ENCODE data around the gene FAF1.

DNA sequence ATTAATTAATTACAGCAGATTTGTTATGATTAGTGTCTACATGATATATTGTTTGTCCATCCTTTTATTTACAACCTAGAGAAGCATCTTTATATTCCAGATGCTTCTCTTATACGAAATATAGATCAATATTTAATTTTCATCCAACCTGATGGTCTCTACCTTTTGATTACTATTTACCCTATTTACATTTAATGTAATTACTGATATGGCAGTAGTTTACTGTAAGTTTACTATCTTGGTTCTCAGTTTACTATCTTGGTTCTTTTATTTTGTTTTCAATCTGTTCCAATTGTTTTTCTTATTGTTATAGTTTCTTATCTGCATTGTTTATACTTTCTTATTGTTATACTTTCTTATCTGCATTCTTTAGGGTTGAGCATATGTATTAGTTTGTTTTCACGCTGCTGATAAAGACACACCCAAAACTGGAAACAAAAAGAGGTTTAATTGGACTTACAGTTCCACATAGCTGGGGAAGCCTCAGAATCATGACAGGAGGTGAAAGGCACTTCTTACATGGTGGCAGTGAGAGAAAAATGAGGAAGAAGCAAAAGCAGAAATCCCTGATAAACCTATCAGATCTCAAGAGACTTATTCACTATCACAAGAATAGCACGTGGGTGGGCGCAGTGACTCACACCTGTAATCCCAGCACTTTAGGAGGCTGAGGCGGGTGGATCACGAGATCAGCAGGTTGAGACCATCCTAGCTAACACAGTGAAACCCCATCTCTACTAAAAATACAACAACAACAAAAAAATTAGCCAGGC is 28.9 kb downstream of the FAF1 start:
- TF ChIP-seq, protein P1, sequence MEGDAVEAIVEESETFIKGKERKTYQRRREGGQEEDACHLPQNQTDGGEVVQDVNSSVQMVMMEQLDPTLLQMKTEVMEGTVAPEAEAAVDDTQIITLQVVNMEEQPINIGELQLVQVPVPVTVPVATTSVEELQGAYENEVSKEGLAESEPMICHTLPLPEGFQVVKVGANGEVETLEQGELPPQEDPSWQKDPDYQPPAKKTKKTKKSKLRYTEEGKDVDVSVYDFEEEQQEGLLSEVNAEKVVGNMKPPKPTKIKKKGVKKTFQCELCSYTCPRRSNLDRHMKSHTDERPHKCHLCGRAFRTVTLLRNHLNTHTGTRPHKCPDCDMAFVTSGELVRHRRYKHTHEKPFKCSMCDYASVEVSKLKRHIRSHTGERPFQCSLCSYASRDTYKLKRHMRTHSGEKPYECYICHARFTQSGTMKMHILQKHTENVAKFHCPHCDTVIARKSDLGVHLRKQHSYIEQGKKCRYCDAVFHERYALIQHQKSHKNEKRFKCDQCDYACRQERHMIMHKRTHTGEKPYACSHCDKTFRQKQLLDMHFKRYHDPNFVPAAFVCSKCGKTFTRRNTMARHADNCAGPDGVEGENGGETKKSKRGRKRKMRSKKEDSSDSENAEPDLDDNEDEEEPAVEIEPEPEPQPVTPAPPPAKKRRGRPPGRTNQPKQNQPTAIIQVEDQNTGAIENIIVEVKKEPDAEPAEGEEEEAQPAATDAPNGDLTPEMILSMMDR (tag by site-specific recombination; IDR thresholded peaks at IDR 0.05), result no peak
- TF ChIP-seq ZNF350 (tag by site-specific recombination; IDR thresholded peaks at IDR 0.05), result no peak; the same call in 1 of the 2 replicates
- TF ChIP-seq, protein P2, sequence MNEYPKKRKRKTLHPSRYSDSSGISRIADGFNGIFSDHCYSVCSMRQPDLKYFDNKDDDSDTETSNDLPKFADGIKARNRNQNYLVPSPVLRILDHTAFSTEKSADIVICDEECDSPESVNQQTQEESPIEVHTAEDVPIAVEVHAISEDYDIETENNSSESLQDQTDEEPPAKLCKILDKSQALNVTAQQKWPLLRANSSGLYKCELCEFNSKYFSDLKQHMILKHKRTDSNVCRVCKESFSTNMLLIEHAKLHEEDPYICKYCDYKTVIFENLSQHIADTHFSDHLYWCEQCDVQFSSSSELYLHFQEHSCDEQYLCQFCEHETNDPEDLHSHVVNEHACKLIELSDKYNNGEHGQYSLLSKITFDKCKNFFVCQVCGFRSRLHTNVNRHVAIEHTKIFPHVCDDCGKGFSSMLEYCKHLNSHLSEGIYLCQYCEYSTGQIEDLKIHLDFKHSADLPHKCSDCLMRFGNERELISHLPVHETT (tag by site-specific recombination; IDR thresholded peaks at IDR 0.05), result no peak
- TF ChIP-seq, protein P3, sequence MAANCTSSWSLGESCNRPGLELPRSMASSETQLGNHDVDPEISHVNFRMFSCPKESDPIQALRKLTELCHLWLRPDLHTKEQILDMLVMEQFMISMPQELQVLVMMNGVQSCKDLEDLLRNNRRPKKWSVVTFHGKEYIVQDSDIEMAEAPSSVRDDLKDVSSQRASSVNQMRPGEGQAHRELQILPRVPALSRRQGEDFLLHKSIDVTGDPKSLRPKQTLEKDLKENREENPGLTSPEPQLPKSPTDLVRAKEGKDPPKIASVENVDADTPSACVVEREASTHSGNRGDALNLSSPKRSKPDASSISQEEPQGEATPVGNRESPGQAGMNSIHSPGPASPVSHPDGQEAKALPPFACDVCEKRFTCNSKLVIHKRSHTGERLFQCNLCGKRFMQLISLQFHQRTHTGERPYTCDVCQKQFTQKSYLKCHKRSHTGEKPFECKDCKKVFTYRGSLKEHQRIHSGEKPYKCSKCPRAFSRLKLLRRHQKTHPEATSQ (tag by site-specific recombination; IDR thresholded peaks at IDR 0.05), result no peak
- TF ChIP-seq ZNF423 (tag by site-specific recombination; IDR thresholded peaks at IDR 0.05), result no peak
- TF ChIP-seq, protein P4, sequence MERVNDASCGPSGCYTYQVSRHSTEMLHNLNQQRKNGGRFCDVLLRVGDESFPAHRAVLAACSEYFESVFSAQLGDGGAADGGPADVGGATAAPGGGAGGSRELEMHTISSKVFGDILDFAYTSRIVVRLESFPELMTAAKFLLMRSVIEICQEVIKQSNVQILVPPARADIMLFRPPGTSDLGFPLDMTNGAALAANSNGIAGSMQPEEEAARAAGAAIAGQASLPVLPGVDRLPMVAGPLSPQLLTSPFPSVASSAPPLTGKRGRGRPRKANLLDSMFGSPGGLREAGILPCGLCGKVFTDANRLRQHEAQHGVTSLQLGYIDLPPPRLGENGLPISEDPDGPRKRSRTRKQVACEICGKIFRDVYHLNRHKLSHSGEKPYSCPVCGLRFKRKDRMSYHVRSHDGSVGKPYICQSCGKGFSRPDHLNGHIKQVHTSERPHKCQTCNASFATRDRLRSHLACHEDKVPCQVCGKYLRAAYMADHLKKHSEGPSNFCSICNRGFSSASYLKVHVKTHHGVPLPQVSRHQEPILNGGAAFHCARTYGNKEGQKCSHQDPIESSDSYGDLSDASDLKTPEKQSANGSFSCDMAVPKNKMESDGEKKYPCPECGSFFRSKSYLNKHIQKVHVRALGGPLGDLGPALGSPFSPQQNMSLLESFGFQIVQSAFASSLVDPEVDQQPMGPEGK (tag by site-specific recombination; IDR thresholded peaks at IDR 0.05), result no peak
- TF ChIP-seq, protein P5, sequence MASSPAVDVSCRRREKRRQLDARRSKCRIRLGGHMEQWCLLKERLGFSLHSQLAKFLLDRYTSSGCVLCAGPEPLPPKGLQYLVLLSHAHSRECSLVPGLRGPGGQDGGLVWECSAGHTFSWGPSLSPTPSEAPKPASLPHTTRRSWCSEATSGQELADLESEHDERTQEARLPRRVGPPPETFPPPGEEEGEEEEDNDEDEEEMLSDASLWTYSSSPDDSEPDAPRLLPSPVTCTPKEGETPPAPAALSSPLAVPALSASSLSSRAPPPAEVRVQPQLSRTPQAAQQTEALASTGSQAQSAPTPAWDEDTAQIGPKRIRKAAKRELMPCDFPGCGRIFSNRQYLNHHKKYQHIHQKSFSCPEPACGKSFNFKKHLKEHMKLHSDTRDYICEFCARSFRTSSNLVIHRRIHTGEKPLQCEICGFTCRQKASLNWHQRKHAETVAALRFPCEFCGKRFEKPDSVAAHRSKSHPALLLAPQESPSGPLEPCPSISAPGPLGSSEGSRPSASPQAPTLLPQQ (tag by site-specific recombination; IDR thresholded peaks at IDR 0.05), result no peak
- TF ChIP-seq, protein P6, sequence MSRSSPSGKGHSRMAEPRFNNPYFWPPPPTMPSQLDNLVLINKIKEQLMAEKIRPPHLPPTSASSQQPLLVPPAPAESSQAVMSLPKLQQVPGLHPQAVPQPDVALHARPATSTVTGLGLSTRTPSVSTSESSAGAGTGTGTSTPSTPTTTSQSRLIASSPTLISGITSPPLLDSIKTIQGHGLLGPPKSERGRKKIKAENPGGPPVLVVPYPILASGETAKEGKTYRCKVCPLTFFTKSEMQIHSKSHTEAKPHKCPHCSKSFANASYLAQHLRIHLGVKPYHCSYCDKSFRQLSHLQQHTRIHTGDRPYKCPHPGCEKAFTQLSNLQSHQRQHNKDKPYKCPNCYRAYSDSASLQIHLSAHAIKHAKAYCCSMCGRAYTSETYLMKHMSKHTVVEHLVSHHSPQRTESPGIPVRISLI (tag by site-specific recombination; IDR thresholded peaks at IDR 0.05), result no peak
- TF ChIP-seq ZNF433 (tag by site-specific recombination; IDR thresholded peaks at IDR 0.05; ENCODE audit: low read depth), result no peak
- TF ChIP-seq SP2 (tag by site-specific recombination; IDR thresholded peaks at IDR 0.05), result no peak
- TF ChIP-seq ZNF138 (tag by site-specific recombination; IDR thresholded peaks at IDR 0.05; ENCODE audit: borderline replicate concordance), result no peak

All from HEK293 (cell line).